Pons (tissue), 1 donor: ENCODE measurements around the gene ABHD16B.
"Not testable (repeated sequence)": the region's sequence is repeated elsewhere in the genome, so short reads cannot be mapped to it uniquely, and the experiment has no call there.

Source experiments
- DNase-seq: peaks from one replicate; pipeline ENCODE4 v3.0.0-alpha.2; 2016; ENCODE audit warnings: low spot score

The ABHD16B gene

GRCh38 chr20:63835021-63835858 is 26.1 kb upstream of the ABHD16B start:
- peak; percentile 57 for DNase-seq

DNA sequence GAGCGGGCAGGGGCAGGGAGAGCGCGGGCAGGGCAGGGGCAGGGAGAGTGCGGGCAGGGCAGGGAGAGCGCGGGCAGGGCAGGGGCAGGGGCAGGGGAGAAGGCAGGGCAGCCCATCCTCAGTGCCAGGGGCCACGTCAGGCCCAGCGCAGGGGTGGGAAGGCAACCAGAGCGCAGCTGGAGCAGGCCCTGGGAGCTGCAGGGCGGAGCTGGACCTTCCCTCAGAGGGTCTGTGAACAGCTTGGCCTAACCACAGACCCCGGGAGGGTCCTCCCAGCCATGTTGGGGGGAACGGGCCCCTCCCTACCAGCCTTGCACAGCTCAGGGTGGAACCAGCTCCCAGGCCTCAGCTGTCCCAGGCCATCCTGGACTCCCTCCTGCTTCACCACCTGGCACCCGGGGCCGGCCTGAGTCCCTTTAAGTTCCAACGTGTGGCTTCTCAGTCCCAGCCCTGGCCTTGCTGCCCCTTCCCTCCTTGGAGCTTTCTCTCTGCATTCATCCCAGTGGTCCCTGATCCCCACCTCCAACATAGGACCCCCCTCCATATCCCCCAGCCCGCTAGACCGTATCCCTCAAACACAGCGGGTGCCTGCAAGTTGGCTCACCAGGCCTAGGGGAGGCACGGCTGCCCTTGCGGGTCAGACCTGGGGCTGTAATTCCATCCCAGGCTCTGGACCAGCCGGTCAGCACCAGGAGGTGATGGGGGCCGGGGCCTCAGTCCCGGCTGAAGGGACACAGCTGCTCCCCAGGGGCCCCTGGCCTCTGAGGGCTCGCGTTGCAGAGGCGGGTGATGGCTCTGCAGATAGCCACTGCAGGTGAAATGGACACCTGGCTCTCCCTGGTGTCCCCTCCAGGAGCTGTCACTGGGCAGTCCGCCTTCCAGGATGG is 24.6 kb upstream of the ABHD16B start:
- DNase-seq, result no peak

DNA sequence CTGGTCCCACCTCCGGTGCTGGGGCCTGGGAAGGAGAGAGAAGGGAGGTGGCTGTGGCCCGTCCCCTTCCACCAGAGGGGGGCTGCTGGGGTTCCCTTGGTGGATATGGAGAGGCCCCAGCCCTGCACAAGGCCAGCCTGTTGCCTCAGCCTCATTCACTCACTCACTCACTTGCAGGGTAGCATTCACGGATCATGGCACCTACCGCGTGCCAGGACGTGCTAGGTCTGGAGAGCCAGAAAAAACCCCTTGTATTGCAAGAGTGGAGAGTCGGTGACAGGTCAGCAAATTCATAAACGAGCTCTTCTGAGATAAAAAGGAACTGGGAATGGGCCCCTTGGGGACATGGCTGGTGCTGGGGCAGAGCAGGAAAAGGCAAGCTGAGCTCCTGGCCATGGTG is 23.8 kb upstream of the ABHD16B start:
- DNase-seq, result no peak

DNA sequence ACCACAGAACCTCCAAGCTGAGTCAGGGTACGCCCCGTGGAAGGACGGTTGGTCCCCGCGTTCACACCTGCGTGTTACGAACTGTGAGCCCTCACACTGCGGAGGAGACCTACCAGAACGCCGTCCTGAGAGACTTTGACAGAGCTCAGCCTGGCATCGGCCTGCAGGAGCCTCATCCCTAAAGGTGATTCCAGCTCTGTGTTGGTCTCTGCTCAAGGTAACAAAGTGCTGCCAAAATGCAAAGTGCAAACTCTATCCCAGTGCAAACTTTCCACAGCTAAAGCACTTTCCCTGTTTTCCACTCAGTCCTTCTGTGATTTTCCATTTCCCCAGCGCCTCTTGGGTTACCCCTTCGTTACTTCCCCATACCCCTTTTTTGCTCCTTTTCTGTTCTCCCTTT is 21.7 kb upstream of the ABHD16B start:
- no peak for DNase-seq

GRCh38 chr20:63840405-63840828 is 20.9 kb upstream of the ABHD16B start:
- DNase-seq, result no peak

- no peak for DNase-seq
Measured at GRCh38 chr20:63842258-63842657, 19.0 kb upstream of the ABHD16B start.

- DNase-seq, result no peak
Measured at GRCh38 chr20:63843222-63843621, 18.1 kb upstream of the ABHD16B start.

- DNase-seq, result no peak
Measured at GRCh38 chr20:63843778-63844177, 17.5 kb upstream of the ABHD16B start.

DNA sequence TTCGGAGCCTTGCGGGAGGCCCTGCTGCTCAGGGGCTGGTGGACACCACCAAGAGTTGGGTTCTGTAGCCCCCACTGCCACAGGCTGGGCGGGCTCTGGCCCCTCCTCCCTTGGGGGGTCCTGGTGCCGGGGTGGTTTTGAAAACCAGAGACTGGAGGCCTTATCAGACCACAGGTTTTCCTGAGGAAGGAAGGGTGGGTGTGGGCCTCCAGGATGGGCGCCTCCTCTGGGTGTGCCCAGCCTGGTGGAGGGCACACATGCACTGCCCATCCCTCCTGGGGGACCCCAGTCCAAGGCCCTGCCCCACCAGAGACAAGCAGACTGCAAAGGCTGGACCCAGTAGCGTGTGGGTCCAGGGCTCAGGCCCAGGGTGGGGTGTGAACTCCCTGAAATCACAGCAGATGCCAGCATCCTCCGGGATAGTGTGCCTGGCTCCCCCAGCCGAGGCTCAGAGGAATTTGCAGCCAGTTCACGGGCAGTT is 16.7 kb upstream of the ABHD16B start:
- DNase-seq, result no peak

DNA sequence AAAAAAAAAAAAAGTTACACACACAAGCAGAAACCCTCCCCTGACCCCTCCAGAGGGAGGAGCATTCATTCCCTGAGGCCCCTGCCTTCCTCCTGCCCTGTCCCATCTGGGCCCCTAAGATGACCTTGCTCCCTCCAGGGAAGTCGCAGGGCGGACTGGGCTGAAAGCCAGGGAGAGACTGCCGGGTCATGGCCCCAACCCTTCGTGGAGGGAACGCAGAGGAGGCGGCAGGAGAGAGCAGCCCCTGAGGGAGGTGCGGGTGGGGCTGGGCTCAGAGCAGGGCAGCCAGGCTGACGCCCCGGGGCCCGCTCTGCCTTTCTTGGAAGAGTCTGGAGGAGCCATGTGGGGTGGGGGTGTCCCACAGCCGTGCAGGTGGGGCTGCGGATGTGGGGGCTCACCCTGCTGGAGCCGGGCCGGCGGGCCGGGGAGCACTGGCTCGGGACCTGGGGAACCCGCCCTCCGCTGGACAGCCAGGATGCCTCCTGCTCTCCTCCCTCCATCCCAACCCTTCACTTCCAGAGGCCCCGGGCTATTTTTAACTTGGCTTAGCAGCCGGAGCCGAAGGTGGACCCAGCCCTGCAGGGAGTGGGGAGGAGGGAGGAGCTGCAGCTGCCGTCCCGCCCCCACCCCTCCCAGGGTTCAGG is 15.0 kb upstream of the ABHD16B start:
- DNase-seq, result no peak

GRCh38 chr20:63846888-63847236 is 14.4 kb upstream of the ABHD16B start:
- DNase-seq, result no peak

DNA sequence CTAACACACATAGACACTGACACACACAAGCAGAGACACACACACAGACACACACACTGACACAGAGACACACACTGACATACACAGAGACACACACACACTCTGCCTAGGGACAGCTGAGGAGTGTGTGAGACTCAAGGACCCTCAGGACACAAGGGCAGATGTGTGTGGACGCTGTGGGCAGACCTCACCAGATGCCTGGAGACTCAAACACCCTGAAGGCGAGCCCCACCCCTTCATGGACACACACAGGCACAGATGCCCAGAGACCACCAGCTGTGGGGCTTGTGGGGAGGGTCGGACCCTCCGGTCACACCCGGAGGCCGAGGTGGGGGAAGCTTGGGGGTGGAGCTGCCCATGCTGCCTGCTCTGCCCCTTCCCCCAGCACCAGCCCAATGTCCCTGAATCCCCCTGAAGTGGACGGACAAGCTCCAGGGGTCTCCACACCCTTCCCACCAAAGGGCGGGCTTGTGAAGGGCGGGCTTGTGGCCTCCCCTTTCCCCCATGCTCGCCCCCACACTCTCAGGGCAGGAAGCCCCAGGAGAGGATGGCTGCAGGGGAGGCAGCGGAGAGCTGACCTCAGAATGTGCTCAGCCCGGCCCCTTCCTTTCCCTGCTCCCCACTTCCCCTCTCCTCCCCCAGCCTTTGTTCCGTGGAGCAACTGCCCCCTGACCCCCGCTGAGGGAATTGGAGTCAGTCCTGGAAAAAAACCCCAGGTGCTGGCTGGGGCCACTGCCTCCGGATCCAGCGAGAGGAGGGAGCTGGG is 13.9 kb upstream of the ABHD16B start:
- DNase-seq, result no peak

DNA sequence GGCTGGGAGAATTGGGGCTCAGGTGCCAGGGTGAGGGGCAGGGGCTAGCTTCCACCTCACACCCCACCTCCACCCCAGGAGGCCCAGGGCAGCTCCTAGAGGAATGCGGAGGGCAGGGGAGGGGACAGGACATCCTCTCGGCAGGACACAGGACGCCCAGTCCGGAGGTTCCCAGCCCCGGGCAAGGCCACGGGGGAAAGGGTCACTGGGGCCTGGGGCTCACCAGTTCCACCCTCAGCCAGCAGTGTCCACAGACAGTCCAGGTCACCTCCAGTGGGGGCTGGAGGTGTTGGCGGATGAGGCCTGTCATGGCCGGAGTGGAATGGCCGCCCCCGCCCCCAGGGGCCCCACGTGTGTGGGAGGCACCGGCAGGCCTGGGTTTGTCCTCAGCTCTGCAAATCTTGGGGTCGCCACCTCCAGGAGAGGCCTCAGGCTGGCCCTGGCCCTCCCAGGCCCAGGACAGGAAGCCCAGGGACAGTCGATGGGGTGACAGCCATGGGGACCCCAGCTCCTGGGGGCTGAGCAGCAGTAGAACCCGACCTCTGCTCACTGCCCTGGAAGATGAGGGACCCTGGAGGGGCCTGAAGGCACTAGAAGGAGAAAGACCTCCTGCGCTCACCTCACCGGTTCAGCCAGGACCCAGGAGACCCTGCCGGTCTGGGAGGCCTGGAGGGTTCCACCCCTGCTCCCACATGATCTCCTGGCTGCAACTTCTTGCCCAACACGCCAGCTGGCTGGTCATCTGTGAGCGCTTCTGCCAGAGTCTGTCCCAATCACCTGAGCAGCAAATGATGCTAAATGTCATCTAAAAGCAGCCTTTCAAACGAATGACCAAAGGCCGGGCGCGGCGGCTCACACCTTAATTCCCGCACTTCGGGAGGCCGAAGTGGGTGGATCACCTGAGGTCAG is 13.0 kb upstream of the ABHD16B start:
- DNase-seq, result no peak

DNA sequence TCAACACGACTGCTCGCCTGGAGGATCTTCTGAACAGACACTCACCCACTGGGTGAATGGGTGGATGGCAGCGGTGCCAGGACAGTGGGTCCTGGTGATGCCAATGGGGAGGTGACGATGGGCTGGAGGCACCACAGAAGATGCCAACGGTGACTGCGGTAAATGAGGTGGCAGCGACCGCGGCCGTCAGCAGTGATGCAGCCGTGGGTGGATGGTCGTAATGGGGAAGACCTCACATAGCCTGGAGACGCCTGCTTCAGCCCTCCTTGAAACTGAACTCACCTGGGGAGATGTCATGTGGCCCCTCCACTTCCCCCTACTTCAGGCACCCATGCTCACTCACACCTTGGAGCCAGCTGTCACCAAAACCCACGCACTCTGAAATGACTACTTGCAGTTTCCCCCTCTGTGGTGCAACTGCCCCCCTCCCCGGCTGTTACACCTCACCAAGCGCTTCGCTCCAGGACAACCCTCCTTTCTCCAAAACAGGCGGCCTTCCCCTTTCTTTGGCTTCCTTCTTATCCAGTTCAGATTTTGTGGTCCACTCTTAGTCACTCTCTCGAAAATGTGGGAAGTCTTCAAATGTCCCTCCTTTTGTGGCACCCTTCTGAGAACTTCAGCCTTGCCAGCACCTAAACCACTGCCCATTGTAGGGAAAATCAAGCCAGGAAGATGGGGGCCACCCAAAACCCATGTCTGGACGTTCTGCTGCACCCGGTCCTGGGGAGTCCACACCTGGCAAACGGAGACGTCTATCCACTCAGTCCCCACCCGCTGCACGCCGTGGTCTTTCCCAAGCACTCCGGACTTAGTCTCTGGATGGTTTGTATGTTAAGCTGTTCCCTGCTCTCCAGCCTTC is 10.4 kb upstream of the ABHD16B start:
- DNase-seq, result no peak

DNA sequence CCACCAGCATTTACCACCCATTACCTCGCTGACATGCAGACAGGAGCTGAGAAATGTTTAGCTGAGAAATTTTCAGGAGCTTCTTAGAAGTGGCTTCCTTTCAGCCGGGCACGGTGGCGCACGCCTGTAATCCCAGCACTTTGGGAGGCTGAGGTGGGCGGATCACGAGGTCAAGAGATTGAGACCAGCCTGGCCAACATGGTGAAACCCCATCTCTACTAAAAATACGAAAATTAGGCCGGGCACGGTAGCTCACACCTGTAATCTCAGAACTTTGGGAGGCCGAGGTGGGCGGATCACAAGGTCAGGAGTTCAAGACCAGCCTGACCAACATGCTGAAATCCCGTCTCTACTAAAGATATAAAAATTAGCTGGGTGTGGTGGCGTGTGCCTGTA is 9.8 kb upstream of the ABHD16B start:
- not testable (repeated sequence) for DNase-seq

DNA sequence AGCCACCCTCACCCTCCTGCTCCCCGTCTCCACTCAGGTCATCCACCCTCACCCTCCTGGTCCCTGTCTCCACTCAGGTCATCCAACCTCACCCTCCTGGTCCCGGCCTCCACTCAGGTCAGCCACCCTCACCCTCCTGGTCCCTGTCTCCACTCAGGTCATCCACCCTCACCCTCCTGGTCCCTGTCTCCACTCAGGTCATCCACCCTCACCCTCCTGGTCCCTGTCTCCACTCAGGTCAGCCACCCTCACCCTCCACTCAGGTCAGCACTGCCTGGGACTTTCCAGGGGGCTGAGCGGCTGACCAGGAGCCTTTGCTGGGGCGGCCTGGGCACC is 7.6 kb upstream of the ABHD16B start:
- DNase-seq, result not testable (repeated sequence)

GRCh38 chr20:63854069-63854765 is 7.1 kb upstream of the ABHD16B start:
- DNase-seq, result peak; percentile 32

- no peak for DNase-seq
Measured at GRCh38 chr20:63854766-63855362, 6.4 kb upstream of the ABHD16B start.
